Endometrium (tissue), 2 donors: Measurements from ENCODE around the gene C20orf202.

Experiments
- FAIRE-seq: peaks from 2 replicates; lab custom pipeline; 2012; peaks lifted over from hg19 to GRCh38; lab: Jason Lieb, UNC
- donor health status: control.
- donor health status: control.

The C20orf202 gene

DNA sequence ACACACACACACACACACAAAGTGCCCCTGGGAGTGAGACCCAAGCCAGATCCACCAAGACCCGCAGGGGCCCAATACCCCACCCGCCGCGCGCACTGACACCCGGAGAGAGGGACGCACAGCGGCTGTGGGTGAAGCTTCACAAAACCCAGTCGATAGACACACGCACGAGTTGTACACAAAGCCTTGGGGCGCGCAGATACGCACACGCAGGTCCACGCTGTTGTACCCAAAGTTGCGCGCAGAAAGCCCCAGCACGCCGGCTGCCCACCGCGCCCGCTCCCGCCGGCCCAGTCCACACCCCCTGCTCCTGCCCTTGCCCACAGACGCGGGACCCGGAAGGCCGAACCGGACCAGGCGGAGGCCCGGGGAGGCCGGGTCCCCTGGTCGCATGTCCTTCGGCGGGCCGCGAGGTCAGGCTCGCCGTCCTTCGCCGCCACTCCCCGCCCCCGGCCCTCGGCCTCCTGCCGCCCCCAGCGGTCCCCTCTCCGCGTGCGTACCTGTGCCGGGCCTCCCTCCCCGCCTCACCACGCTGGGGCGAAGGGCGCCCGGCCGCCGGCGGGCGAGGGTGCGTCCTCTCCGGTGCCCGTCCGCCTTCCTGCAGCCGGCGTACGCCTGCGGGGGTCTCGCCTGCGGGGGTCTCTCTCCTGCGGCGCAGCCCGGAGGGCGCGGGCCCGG, 18.5 kb upstream of the C20orf202 start, which contains the start of gene TMEM74B:
TMEM74B (minus strand) TSS at position 344 of the 678 bp plus-strand sequence. CDS start 1,180 bp downstream, outside the sequence.
- FAIRE-seq, result no peak

DNA sequence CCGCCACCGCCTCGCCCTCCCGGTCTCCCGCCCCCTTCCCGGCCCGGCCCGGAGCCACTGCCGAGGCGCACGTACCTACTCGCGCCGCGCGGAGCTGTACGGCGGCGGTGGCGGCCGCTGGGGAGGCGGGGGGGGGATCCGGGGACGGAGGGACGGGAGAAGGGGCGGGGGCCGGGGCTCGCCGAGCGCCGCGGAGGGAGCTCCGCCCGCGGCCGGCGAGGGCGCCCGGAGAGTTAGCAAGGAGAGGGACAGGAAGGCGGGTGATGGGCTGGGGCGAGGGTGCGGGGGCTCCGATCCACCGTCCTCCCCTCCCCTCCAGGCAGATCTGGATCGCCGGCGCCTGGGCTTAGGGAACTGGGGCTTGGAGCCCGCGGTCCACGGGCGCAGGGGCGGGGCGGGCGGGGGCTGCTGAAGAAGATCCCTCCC, 17.9 kb upstream of the C20orf202 start:
- FAIRE-seq, result no peak

DNA sequence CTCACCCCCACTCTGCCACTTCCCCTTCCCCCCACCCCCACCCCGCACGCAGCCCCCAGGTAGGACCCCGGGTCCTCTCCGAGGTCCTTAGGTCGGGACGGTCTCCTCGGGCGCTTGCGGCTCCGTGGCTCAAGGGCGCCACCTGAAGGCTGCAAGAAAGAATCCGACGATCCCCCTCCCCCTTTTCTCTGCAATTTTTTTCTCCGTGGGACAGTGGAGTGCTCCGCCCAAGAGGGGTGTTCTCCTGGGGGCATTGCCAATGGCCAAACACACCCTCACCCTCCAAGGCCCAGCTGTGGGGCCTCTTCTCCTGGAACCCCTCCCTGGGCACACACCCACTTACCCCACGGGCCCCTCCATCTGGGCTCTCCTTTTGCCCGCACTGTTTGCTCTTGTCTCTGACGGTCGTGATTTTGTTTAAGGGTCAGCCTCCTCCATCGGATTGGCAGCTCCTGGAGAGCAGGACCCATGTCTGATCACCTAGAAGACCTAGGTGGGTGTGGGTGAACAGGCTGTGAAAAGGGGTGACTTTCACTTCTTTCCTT, 17.4 kb upstream of the C20orf202 start:
- no peak for FAIRE-seq

DNA sequence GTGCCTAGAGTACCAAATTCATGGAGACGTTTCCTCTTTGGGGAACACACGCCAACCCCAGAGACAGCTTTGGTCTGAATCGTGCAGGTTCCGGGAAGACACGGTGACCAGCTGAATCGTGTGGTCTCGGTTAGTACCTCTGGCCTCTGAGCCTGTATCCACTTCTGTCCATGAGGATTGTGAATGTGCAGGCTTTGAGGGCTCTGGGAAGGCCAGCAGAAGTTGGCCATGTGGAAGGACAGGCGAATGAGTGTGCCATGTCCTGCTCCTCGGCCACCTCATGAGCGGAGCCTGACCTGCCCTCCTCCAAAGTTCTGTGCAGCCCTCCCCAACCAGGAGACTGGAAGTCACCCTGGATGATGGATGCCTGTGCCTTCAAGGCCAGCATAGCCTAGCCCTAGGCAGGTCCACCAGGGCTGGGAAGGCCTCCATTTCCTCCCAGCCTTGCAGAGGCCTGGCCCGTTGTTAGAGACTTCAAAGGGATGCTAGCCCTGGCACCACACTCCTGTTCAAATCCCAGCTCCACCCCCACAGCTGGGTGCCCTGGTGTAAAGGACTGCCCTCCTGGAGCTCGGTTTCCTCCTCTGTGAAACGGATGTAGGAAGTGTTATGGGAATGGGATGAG, 16.8 kb upstream of the C20orf202 start:
- FAIRE-seq, result no peak

DNA sequence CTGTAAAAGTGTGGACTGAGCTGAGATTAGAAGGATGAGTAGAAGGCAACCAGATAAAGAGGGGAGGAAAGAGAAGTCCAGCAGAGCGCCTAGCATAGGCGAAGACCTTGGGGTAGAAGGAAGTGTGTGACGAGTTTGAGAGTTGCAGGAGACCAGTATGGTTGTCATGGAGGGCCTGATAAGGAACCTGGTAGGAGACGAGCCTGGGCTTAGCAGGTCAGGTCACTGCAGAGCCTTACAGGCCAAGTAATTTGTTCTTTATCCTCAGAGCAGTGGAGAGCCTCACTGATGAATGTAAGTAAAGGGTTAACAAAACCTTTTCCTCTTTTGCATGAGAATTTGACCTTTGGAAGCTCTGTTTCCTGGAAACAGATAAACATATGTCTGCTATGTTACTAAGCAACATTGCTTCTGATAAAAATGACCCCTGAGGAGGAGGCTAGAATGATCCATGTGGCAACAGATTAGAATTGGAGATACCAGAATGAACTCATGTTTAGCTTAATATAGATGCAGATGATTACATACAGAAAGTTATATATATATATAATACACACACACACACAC, 15.6 kb upstream of the C20orf202 start:
- FAIRE-seq, result no peak

DNA sequence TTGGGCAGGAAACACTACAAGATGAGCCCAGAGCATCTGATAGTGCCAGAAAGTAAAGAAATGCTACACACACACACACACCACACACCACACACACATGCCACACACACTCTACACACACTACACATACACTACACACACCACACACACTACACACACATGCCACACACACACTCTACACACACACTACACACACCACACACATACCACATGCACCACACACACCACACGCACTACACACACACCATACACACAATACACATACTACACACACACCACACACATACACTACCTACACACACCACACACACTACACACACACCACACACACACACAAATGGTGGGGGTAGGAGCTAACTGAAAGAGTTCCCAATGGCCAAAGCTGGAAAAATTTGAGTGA, 14.9 kb upstream of the C20orf202 start:
- FAIRE-seq, result no peak

DNA sequence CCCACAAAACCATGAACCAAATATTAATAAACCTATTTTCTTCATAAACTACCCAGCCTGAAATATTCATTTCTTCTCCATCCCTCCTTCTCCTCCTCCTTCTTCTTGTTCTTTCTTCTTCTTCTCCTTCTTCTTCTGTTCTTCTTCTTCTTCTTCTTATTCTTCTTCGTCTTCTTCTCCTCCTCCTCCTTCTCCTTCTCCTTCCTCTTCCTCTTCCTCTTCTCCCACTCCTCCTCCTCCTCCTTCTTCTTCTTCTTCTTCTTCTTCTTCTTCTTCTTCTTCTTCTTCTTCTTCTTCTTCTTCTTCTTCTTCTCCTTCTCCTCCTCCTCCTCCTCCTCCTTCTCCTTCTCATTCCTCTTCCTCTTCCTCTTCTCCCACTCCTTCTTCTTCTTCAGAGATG, 13.4 kb upstream of the C20orf202 start:
- FAIRE-seq, result no peak

DNA sequence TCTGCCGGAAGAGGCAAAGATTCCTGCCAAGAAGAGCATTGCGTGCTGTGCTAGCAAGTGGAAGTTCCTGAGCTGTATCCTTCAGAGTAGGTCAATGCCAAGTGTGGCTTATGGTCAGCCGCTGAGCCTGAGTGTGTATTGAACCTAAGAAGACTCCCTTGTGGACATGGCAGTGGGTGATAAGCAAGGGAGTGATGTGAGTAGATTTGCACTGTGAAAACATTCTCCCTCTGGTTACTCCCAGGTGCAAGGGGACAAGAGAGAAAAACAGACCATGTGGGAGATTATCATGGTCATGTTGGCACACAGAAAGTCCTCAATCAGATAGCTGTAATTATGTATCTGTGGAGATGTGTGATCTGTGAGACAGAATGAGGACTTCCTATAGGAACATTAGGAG, 12.4 kb upstream of the C20orf202 start:
- FAIRE-seq, result no peak

DNA sequence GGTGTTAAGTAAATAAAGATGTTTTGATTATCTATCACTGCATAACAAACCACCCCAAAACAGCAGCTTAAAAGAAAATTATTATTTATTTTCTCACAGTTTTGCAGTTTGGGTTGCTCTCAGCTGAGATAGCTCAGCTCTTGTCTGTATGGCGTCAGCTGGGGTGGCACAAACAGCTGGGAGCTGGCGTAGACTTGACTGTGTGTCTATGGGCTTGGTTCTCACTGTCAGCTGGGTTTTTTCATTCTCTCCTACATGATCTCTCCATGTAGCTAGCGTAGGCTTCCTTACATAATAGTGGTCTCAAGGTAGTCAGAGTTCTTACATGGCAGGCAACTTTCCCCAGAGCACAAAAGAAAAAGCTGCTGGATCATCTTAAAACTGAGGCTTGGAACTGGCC, 12.0 kb upstream of the C20orf202 start:
- no peak for FAIRE-seq

DNA sequence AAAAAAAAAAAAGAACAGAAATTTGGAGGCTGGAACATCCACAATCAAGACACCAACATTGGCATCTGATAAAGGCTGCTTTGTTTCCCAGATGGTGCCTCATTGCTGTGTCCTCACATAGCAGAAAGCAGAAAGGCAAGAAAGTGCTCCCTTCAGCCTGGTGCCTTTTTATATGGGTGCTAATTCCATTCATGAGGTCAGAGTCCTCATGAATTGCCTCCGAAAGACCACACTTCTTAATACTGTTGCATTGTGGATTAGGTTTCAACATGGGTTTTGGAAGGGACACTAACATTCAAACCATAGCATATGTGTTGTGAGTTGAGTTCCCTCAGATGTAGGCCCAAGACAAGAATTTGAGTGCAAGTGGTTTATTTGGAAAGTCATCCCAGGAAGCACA, 8.0 kb upstream of the C20orf202 start:
- no peak for FAIRE-seq

DNA sequence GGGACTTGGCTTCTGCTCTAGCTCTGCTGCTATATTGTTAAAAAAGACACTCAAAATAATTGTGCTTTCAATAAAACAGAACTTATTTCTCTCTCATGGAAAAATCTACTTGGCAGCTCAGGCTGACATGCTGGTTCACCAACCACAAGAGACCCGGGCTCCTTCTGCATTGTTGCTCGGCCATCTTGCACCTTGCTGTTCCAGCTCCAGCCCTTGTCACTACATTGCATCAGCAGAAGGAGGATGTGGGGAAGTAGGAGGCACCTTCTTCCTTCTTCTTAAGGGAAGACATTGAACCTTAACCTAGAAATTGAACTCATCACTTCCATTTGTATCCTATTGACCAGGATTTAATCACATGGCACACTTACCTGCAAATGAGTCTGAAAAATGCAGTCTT, 6.6 kb upstream of the C20orf202 start:
- no peak for FAIRE-seq

DNA sequence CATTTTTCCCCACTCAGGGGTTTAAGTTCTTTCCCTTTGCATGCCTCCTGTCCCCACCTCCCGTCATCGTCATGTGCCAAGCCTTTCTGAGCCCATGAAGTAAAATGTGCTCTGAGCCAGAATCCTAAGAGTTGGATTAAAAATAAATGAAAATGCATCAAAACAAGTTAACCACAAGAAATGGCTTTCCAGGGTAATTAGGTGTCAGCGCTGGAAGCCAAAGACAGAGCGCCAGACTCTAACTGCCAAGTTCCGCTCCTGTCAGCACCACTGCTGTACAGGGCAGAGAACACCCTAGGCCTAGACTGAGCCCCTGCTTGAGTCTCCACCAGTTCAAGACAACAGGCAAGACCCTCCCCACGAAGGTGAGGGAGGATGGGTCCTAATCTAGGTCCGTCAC, 5.5 kb upstream of the C20orf202 start:
- no peak for FAIRE-seq

DNA sequence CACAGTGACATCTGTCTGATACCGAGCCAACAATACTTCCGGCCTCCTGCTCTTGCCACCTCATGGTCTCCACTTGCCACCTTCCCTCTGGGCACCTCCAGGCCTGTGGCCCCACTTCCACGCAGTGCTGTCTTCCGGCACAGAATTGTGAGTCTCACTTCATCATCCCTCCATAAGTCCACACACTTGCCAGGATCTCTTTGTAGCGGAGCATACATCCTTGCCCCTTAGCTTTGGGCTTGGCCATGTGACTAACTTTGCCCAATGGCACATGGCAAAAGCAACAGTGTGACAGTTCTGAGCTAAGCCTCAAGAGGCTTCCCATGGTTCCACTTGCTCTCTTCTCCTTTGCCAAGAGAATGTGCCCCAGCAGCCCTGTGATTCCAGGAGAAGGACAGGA, 4.5 kb upstream of the C20orf202 start:
- no peak for FAIRE-seq

DNA sequence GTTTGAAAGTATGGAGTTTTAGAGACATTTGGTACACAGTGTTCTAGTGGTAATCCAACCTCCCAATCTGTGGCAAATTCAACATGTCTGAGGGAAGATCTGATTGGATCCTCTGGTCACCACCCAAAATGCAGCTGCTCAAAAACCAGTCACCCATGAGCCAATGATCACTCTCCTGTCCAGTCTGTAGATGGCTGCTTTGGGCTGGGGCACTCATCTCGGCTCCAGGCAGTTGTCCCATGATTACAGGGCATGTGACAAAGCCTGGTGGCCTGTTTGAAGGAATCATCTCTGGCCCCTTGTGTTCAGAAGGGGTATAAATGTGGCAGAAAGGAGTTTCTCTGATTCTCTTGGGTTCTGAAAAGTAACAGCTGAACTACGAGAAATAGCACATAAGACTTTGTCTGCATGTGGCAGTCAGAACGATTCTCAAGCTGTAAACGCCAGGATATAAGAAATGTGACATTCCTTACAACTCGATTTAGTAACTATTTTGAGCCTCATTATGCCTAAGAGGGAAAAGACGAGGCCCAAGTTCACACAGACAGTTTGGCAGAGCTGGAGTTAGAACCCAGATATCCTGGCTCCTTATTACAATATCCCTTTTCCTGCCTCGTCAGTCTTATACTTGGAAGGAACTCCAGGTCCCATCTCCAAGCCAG, 3.9 kb upstream of the C20orf202 start:
- no peak for FAIRE-seq

DNA sequence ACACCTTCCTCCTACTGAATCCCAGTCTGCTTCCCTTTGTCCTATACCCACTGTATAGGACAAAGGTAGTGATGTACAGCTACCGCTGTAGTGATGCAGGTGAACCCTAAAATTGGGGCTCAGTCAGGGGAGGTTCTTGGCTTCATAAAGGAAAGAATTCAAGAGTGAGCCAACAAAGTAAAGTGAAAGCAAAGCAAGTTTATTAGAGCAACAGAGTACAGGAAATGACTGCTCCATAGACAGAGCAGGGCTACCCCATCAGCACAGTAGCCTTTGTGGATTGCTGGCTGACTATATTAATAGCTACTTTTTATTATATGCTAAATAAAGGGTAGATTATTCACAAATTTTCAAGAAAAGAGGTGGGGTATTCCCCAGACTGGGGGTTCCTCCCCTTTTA, 3.3 kb upstream of the C20orf202 start:
- FAIRE-seq, result no peak

DNA sequence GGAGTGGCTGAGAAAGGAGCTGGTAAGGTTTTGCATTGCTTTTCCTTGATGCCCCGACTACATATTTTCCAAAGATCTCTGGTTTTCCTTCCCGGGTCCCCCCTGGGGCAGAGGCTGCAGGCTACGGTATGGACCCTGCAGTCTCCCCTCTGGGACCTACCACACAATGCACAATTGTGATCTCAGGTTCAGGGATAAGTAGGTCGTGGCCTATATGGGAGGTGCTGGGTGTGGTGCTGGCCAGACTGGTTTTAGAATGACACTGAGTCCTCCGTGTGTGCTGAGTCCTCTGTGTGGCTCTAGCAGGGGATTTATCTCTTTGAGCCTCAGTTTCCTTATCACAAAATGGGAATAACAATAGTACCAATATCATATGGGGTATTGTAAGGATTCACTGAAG, 376 bp downstream of the C20orf202 start:
- FAIRE-seq, result no peak

DNA sequence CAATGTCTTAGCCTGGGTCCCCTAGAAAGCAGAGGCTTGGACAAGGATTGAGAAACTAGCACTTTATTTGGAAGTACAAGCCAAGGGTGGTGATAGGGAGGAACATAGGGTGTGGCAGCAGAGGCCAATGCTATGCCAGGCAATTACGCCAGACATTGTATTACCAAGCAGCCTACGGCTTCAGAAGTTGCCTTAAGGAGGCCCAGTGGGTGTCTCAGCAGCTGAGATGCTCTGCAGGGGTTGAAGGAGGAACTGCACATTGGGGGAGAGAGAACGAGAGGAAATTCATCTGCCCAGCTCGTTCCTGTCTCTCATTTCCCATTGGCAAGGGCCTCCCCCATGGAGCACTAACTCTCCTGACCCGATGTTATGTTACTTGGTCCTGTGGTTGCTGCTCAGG, 859 bp downstream of the C20orf202 start:
- FAIRE-seq, result no peak

DNA sequence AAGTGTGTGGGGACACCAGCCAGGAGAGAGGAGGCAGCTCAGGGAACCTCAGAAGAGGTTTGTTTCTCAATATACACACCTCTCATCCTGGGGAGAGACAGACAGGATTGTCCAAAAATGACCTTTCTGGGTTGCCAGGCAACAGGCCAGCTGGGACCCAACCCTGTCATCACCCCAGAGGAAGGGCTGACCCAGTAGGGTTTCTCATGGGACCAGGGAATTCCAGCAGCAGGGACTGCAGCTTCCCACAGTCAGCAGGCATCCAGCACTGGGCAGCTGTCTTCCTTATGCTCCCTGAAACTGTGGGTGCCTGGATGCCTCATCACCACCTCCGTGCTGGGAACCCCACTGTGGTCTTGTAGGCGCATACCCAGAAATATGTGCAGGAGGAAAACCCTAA, 1.3 kb downstream of the C20orf202 start:
- FAIRE-seq, result no peak

DNA sequence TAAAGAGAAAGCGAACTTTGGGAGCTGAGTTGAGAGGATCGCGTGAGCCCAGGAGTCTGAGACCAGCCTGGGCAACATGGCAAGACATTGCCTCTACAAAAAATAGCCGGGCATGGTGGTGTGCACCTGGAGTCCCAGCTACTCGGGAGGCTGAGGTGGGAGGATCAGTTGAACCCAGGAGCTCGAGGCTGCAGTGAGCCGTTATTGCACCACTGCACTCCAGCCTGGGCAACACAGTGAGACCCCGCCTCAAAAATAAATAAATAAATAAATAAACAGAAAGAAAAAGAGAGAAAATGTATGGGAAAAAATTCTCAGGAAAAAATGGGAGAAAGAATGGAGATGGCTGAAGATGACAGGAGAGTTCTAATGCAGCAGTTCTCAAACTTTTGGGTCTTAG, 2.5 kb downstream of the C20orf202 start:
- no peak for FAIRE-seq

DNA sequence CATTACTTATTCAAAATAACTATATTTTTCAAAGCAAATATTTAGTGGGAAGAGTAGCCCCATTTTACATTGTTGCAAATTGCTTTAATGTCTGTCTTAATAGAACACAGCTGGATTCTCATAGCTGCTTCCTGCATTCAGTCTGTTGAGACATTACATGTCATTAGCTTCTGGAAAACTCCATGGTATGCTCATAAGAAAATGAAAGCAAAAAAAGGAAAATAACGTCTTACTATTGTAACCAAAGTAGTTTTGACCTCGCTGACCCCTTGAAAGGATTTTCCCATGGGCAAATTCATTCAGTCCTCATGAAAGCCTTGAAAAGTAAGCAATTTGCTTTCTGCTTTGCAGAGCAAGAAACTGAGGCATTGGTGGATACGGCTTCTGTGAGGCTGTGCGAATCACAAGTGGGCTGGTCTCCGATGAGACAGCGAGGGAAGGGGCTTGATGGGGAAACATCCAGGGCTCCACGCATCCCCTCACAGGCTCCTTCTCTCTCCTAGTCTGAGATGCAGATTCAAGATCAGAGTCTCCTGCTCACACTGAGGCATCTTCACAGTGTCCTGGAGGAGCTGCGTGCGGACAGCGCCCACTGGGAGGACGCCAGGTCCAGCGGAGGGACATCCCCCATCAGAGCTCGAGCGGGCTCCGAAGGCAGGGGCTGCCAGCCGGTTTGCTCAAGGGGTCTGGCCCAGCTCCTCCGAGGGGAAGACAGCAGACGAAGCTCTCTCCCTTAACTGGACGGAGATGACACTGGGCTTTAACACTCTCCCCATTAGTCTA, 3.3 kb downstream of the C20orf202 start:
- FAIRE-seq, result no peak

DNA sequence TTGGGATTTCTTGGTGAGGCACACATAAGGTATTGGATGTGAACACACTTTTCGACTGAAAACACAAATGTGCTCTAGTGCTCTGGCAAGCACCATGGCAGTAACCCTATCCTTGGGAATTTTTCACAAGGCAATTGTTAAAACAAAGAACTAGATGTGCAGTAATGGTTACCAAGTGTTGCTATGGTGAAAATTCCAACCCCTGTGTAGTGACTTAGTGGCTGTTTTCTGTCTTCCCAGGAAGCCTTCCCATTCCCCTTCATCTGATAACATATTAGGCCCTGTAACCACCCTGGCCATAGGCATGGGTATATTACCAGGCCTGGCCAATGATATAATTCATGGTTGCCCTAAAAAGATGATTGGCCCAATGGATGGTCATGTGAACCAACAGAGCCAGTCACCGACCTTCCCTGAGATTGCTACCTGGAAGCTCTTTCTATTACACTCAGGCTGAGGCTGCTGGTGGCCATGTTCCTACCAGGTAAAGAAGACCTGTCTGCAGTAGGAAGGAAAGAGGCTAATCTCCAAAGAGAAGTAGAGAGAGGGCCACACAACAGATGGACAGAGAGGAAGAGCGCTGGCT, 4.1 kb downstream of the C20orf202 start:
- no peak for FAIRE-seq
